Lung (tissue), 12 donors: ENCODE data around the gene DRD1. TPM values are rescaled to one million over a fixed set of nuclear protein-coding genes. Genes with fewer than 3 reads are reported as not detected.
A peak's percentile ranks its signal among the peaks of the same experiment; 100 is the strongest.

Experiments
- ATAC-seq: fragments of 200-7000 bp; cut with Tn5 transposase; one replicate; pipeline ENCODE4 v1.9.1; 2020; ENCODE audit warnings: moderate number of reproducible peaks; ENCODE audit not compliant: insufficient read depth, low FRiP score
- DNase-seq, 3 donors: peaks; one replicate each; pipeline ENCODE4 v3.0.0-alpha.2; 2013 to 2017
- H3K27ac ChIP-seq, 2 donors: one replicate each; pipeline ENCODE4 v1.5.1; 2013; ENCODE audit warnings: mild to moderate bottlenecking in 2 of 2, moderate library complexity in 2 of 2, control low read depth in 1 of 2, inconsistent platforms in 1 of 2, low read depth in 1 of 2, low read length in 1 of 2
- H3K27me3 ChIP-seq, 3 donors: one replicate each; pipeline ENCODE4 v1.5.1; 2013; ENCODE audit warnings: low read length in 2 of 3; ENCODE audit not compliant: control insufficient read depth in 3 of 3, insufficient read depth in 3 of 3
- H3K36me3 ChIP-seq, 4 donors: one replicate each; pipeline ENCODE4 v1.5.1; 2013; ENCODE audit warnings: low read length in 4 of 4, mild to moderate bottlenecking in 1 of 4, moderate library complexity in 1 of 4; ENCODE audit not compliant: control insufficient read depth in 4 of 4, insufficient read depth in 4 of 4
- H3K4me1 ChIP-seq, 5 donors: one replicate each; pipeline ENCODE4 v1.5.1; 2013; ENCODE audit warnings: low read length in 5 of 5, mild to moderate bottlenecking in 2 of 5, moderate library complexity in 1 of 5; ENCODE audit not compliant: control insufficient read depth in 5 of 5, insufficient read depth in 5 of 5
- H3K4me3 ChIP-seq: one replicate; pipeline ENCODE4 v1.5.1; 2013; ENCODE audit warnings: mild to moderate bottlenecking, control low read depth, moderate library complexity
- H3K9ac ChIP-seq, 2 donors: one replicate each; pipeline ENCODE4 v1.5.1; 2013; ENCODE audit warnings: low read length in 2 of 2, control low read depth in 1 of 2; ENCODE audit not compliant: insufficient read depth in 1 of 2
- H3K9me3 ChIP-seq, 4 donors: one replicate each; pipeline ENCODE4 v1.5.1; 2013; ENCODE audit warnings: low read length in 3 of 4, mild to moderate bottlenecking in 1 of 4, moderate library complexity in 1 of 4; ENCODE audit not compliant: control insufficient read depth in 4 of 4, insufficient read depth in 3 of 4
- CTCF ChIP-seq: IDR thresholded peaks from 2 replicates; pipeline ENCODE4 v1.5.1; 2012; ENCODE audit warnings: mild to moderate bottlenecking; ENCODE audit errors: control extremely low read depth, extremely low read depth
- WGBS, 2 donors: extraction: QIAGEN DNeasy Blood & Tissue Kit; methylation state at CpG; one replicate each; pipeline ENCODE4 v1.1.7; 2013; 5-methylcytosine and 5-hydroxymethylcytosine counted together
- polyA plus RNA-seq, 2 donors: library from polyadenylated mRNA; stranded (reverse); fragments of 200-250 nt; gene quantifications; one replicate each; pipeline ENCODE4 v1.2.1, GENCODE V29; 2013
- total RNA-seq, 2 donors: library from RNA; depleted of rRNA in 1 of 2; stranded (reverse); fragments of >200 nt in 1 of 2; gene quantifications; one replicate each; pipeline ENCODE4 v1.2.1, GENCODE V29; 2014 to 2021
- donor health status: control.
- donor health status: control.
- donor health status: Bipolar disorder and iron deficiency.
- donor health status: healthy.
- donor health status: DM: yes; HTN: yes; CAD: no.

The DRD1 gene
- total and polyA plus RNA-seq, 4 donors, result 0.12 to 1.5 (median 0.53) TPM

GRCh38 chr5:175464074-175464941, 20.3 kb upstream of the DRD1 start:
- TF ChIP-seq CTCF, result peak; percentile 41
- H3K27me3 ChIP-seq, result no peaks in the 10 kb centered on the region
- peaks cover 0 to 12% (median 0%) of the 10 kb centered on the region in 5 donors for H3K4me1 ChIP-seq
- no peak for ATAC-seq
- WGBS, 2 donors, result 42 to 50% methylated on average over 11 of the region's 11 CpGs
- H3K4me3 ChIP-seq, result no peak overlapping the region
- no peaks in the 10 kb centered on the region for H3K36me3 ChIP-seq
- no peaks in the 10 kb centered on the region for H3K9me3 ChIP-seq
- DNase-seq, result peak; percentile 54 to 58 (median 54)
- H3K27ac ChIP-seq, result no peak overlapping the region
- H3K9ac ChIP-seq, result no peak overlapping the region

- H3K4me1 ChIP-seq, result peaks cover 0 to 12% (median 0%) of the 10 kb centered on the region in 5 donors
- no peak overlapping the region for H3K9ac ChIP-seq
- no peak overlapping the region for H3K4me3 ChIP-seq
- 79 to 91% methylated on average over 3 of the region's 3 CpGs for WGBS, 2 donors
- TF ChIP-seq CTCF, result no peak
- H3K9me3 ChIP-seq, result no peaks in the 10 kb centered on the region
- H3K27me3 ChIP-seq, result no peaks in the 10 kb centered on the region
- no peaks in the 10 kb centered on the region for H3K36me3 ChIP-seq
- H3K27ac ChIP-seq, result no peak overlapping the region
- DNase-seq (no peak), ATAC-seq (no peak)
These were observed 19.7 kb upstream of the DRD1 start for GRCh38 chr5:175463641-175464040.

- no peak overlapping the region for H3K27ac ChIP-seq
These were observed 17.4 kb upstream of the DRD1 start for GRCh38 chr5:175461370-175461769.

More at GRCh38 chr5:175461370-175461769, 17.4 kb upstream of the DRD1 start:
- Histone ChIP-seq H3K9me3 (no peaks in the 10 kb centered on the region), H3K9ac (no peak overlapping the region), H3K4me1 (peaks cover 0 to 2% (median 0%) of the 10 kb centered on the region in 5 donors), H3K27me3 (peaks cover 0 to 6% (median 3%) of the 10 kb centered on the region in 3 donors), H3K36me3 (no peaks in the 10 kb centered on the region), H3K4me3 (no peak overlapping the region)
- ATAC-seq (no peak), DNase-seq (no peak)
- 89 to 91% methylated on average over 13 of the region's 13 CpGs for WGBS, 2 donors
- no peak for TF ChIP-seq CTCF
